HepG2 (cell line): ENCODE data around the gene UQCRHL. TPM values are rescaled to one million over a fixed set of nuclear protein-coding genes. Genes with fewer than 3 reads are reported as not detected.

Source experiments
- AGO2 ChIP-seq: fragments of 200-400 bp; formaldehyde crosslinking; optimal IDR thresholded peaks from 2 replicates; pipeline ENCODE3; 2017; ENCODE audit warnings: mild to moderate bottlenecking, low read depth, low read length, moderate library complexity
- CCAR2 ChIP-seq: fragments of 200-400 bp; formaldehyde crosslinking; optimal IDR thresholded peaks from 2 replicates; pipeline ENCODE3; 2018; ENCODE audit warnings: low read depth, mild to moderate bottlenecking, low read length, moderate library complexity
- GATAD1 ChIP-seq: IDR thresholded peaks from 2 replicates; pipeline ENCODE4 v1.6.1; 2016; ENCODE audit warnings: missing genetic modification reagents, missing compliant biosample characterization
- GRHL1 ChIP-seq: sonication (generic); formaldehyde crosslinking; conservative IDR thresholded peaks from 2 replicates; pipeline ENCODE4 v1.8.0; 2022; ENCODE audit warnings: missing genetic modification reagents
- HOMEZ ChIP-seq: IDR thresholded peaks from 2 replicates; pipeline ENCODE4 v1.6.1; 2016; ENCODE audit warnings: low read depth
- KDM1A ChIP-seq: IDR thresholded peaks from 2 replicates; pipeline ENCODE4 v1.6.1; 2016; ENCODE audit warnings: missing compliant biosample characterization
- KLF16 ChIP-seq, 2 experiments: sonication (generic) in 1 of 2; formaldehyde crosslinking in 1 of 2; IDR thresholded peaks; 2 replicates each; pipeline versions ENCODE4 v1.6.1 to v1.8.0; 2016 to 2023; ENCODE audit warnings: missing genetic modification reagents in 2 of 2, missing compliant biosample characterization in 1 of 2
- MAZ ChIP-seq, 2 experiments: sonication (generic) in 1 of 2; formaldehyde crosslinking in 1 of 2; IDR thresholded peaks; 2 replicates each; pipeline versions ENCODE4 v1.5.0 to v1.6.1; 2012 to 2020; ENCODE audit warnings: low read depth in 2 of 2, mild to moderate bottlenecking in 2 of 2, borderline replicate concordance in 1 of 2, improper control_type of control experiment in 1 of 2, low read length in 1 of 2, missing genetic modification reagents in 1 of 2, moderate library complexity in 1 of 2
- MTA1 ChIP-seq: sonication (generic); formaldehyde crosslinking; IDR thresholded peaks from 2 replicates; pipeline ENCODE4 v1.4.0; 2020; ENCODE audit warnings: missing genetic modification reagents, mild to moderate bottlenecking, borderline replicate concordance
- RBFOX2 ChIP-seq: fragments of 200-400 bp; formaldehyde crosslinking; IDR thresholded peaks from 2 replicates; pipeline ENCODE4 v1.6.1; 2017; ENCODE audit warnings: low read depth, mild to moderate bottlenecking, low read length
- RFX1 ChIP-seq: fragments of 450-650 bp; IDR thresholded peaks from 2 replicates; pipeline ENCODE4 v1.6.1; 2017
- RFX3 ChIP-seq: IDR thresholded peaks from 2 replicates; pipeline ENCODE4 v1.6.1; 2016; ENCODE audit warnings: missing biosample characterization, missing genetic modification reagents
- SP2 ChIP-seq: sonication (generic); formaldehyde crosslinking; IDR thresholded peaks from 2 replicates; pipeline ENCODE4 v1.5.1; 2020; ENCODE audit warnings: mild to moderate bottlenecking, missing genetic modification reagents
- SRY ChIP-seq: sonication (generic); formaldehyde crosslinking; IDR thresholded peaks from 2 replicates; pipeline ENCODE4 v1.8.0; 2022; ENCODE audit warnings: mild to moderate bottlenecking, missing genetic modification reagents
- STAT5B ChIP-seq: sonication (generic); formaldehyde crosslinking; IDR thresholded peaks from 2 replicates; pipeline ENCODE4 v1.4.0; 2020; ENCODE audit warnings: missing genetic modification reagents
- ZBTB1 ChIP-seq: sonication (generic); formaldehyde crosslinking; IDR thresholded peaks from 2 replicates; pipeline ENCODE4 v1.4.0; 2020; ENCODE audit warnings: missing genetic modification reagents, borderline replicate concordance
- ZBTB2 ChIP-seq: sonication (generic); formaldehyde crosslinking; IDR thresholded peaks from 2 replicates; pipeline ENCODE4 v1.8.0; 2022; ENCODE audit warnings: low read depth, missing genetic modification reagents
- ZBTB3 ChIP-seq: sonication (generic); formaldehyde crosslinking; IDR thresholded peaks from 2 replicates; pipeline ENCODE4 v1.4.0; 2020; ENCODE audit warnings: low read depth, mild to moderate bottlenecking, moderate library complexity, missing genetic modification reagents, borderline replicate concordance
- ZNF3 ChIP-seq: IDR thresholded peaks from 2 replicates; pipeline ENCODE4 v1.7.0; 2017; ENCODE audit warnings: inconsistent platforms
- ZNF7 ChIP-seq: IDR thresholded peaks from 2 replicates; pipeline ENCODE4 v1.6.1; 2016; ENCODE audit warnings: missing biosample characterization, missing genetic modification reagents
- ZNF703 ChIP-seq: sonication (generic); formaldehyde crosslinking; IDR thresholded peaks from 2 replicates; pipeline ENCODE4 v1.5.1; 2020; ENCODE audit warnings: missing genetic modification reagents, mild to moderate bottlenecking, moderate library complexity, borderline replicate concordance
- ZNF704 ChIP-seq: sonication (generic); formaldehyde crosslinking; IDR thresholded peaks from 2 replicates; pipeline ENCODE4 v1.8.1; 2023; ENCODE audit warnings: mild to moderate bottlenecking, inconsistent platforms, moderate library complexity, missing genetic modification reagents, borderline replicate concordance
- ZNF749 ChIP-seq: sonication (generic); formaldehyde crosslinking; IDR thresholded peaks from 2 replicates; pipeline ENCODE4 v1.8.0; 2022; ENCODE audit warnings: mild to moderate bottlenecking, missing genetic modification reagents, moderate library complexity, borderline replicate concordance
- ZNF878 ChIP-seq: sonication (generic); formaldehyde crosslinking; IDR thresholded peaks from 2 replicates; pipeline ENCODE4 v1.8.1; 2023; ENCODE audit warnings: mild to moderate bottlenecking, missing genetic modification reagents, moderate library complexity
- polyA plus RNA-seq, 8 experiments: library from polyadenylated mRNA; depleted of rRNA in 3 of 8; stranded (reverse) in 7 of 8; unstranded in 1 of 8; fragments of >200 nt; fragmentation: Illumina TruSeq in 4 of 8; extraction: Trizol in 4 of 8; gene quantifications; 2 replicates each; pipeline versions ENCODE4 v1.2.1 to v1.2.3, GENCODE V29; 2011 to 2016; ENCODE audit warnings: low read depth in 4 of 8, missing spikeins in 1 of 8, mixed read lengths in 1 of 8; ENCODE audit not compliant: insufficient read depth in 1 of 8
- total RNA-seq, 5 experiments: library from RNA; depleted of rRNA; stranded (reverse); fragments of >200 nt; fragmentation: Illumina TruSeq; extraction: Trizol; gene quantifications; 2 replicates each; pipeline ENCODE4 v1.2.3, GENCODE V29; 2016; ENCODE audit warnings: low read depth in 1 of 5

UQCRHL gene
- total and polyA plus RNA-seq, 2 of the 13 experiments (the other 11 are each of a cell fraction or from before 2014, with no cell fraction given): 1.8 to 2.3 TPM

GRCh38 chr1:15835741-15836510 lies 28.5 kb upstream of the UQCRHL start (continued):
- TF ChIP-seq HOMEZ (CRISPR knock-in tag) (peak; percentile 47; the same call in 1 of the 2 replicates), RBFOX2 (peak; percentile 80), KLF16 (CRISPR knock-in tag; IDR thresholded peaks at IDR 0.05) (peak in 1 of 2 experiments; percentile 69; a peak in 1 of 4 replicates), KDM1A (CRISPR knock-in tag) (no peak), ZNF704 (CRISPR knock-in tag) (no peak), ZNF878 (CRISPR knock-in tag) (no peak), SP2 (CRISPR knock-in tag) (no peak), ZBTB3 (CRISPR knock-in tag) (no peak), SRY (CRISPR knock-in tag) (no peak), ZBTB1 (no peak), MTA1 (no peak), STAT5B (CRISPR knock-in tag) (no peak), ZNF703 (CRISPR knock-in tag) (no peak), ZNF7 (no peak), GATAD1 (CRISPR knock-in tag) (peak; percentile 56; the same call in 1 of the 2 replicates), CCAR2 (no peak), ZNF749 (0 out of 2 replicates have a peak, but pooled peaks have one; percentile 66), GRHL1 (no peak), AGO2 (peak; percentile 66), ZNF3 (CRISPR knock-in tag) (no peak), RFX3 (CRISPR knock-in tag) (0 out of 2 replicates have a peak, but pooled peaks have one; percentile 13), RFX1 (no peak), MAZ (IDR thresholded peaks at IDR 0.05; ENCODE audit: borderline replicate concordance, low read depth, low read length) (peak; percentile 95), MAZ (CRISPR knock-in tag; IDR thresholded peaks at IDR 0.05; ENCODE audit: low read depth) (peak; percentile 93), ZBTB2 (CRISPR knock-in tag) (no peak)
